Stimulated activated CD4-positive, alpha-beta T cell treated with anti-CD3 and anti-CD28 coated beads, TNF-alpha, amount 100 ng/mL, for 4 hours (primary cell): Measurements from ENCODE around the gene ABCC6.

ENCODE experiments used
- DNase-seq, 3 experiments: peaks; one replicate each; pipeline ENCODE4 v3.0.0-alpha.2; 2020; ENCODE audit warnings: low read depth in 3 of 3

Gene ABCC6

GRCh38 chr16:16141784-16142396 lies 81.4 kb downstream of the ABCC6 start:
- DNase-seq, result no peak

- no peak for DNase-seq
These were observed 82.2 kb downstream of the ABCC6 start for GRCh38 chr16:16141141-16141540.

- DNase-seq, result no peak
These were observed 82.8 kb downstream of the ABCC6 start for GRCh38 chr16:16140537-16140936.

GRCh38 chr16:16139806-16140205 lies 83.5 kb downstream of the ABCC6 start:
- no peak for DNase-seq

- DNase-seq, result no peak
These were observed 84.2 kb downstream of the ABCC6 start for GRCh38 chr16:16139061-16139460.

- DNase-seq, result no peak
These were observed 85.2 kb downstream of the ABCC6 start for GRCh38 chr16:16138034-16138635.

GRCh38 chr16:16137110-16137509 lies 86.2 kb downstream of the ABCC6 start:
- DNase-seq, result no peak

GRCh38 chr16:16136588-16136987 lies 86.7 kb downstream of the ABCC6 start:
- no peak for DNase-seq

- DNase-seq, result no peak
These were observed 89.2 kb downstream of the ABCC6 start for GRCh38 chr16:16133943-16134604.

GRCh38 chr16:16131659-16132058 lies 91.6 kb downstream of the ABCC6 start:
- DNase-seq, result no peak

GRCh38 chr16:16131204-16131603 lies 92.1 kb downstream of the ABCC6 start:
- no peak for DNase-seq

GRCh38 chr16:16127469-16128116 lies 95.7 kb downstream of the ABCC6 start:
- DNase-seq, result peak; percentile 36 to 47 (median 42)

GRCh38 chr16:16126896-16127295 lies 96.4 kb downstream of the ABCC6 start:
- DNase-seq, result no peak

GRCh38 chr16:16124974-16125373 lies 98.3 kb downstream of the ABCC6 start:
- no peak for DNase-seq

- DNase-seq, result no peak
These were observed 98.9 kb downstream of the ABCC6 start for GRCh38 chr16:16124438-16124837.

GRCh38 chr16:16122264-16122663 lies 101.0 kb downstream of the ABCC6 start:
- DNase-seq, result no peak

- no peak for DNase-seq
These were observed 102.0 kb downstream of the ABCC6 start for GRCh38 chr16:16121185-16121727.

- DNase-seq, result no peak
These were observed 102.7 kb downstream of the ABCC6 start for GRCh38 chr16:16120382-16121184.

GRCh38 chr16:16120044-16120381 lies 103.3 kb downstream of the ABCC6 start:
- DNase-seq, result no peak

GRCh38 chr16:16118337-16118736 lies 105.0 kb downstream of the ABCC6 start:
- no peak for DNase-seq

- no peak for DNase-seq
These were observed 106.5 kb downstream of the ABCC6 start for GRCh38 chr16:16116841-16117240.

- DNase-seq, result no peak
These were observed 110.2 kb downstream of the ABCC6 start for GRCh38 chr16:16113076-16113475.
